Peyer's patch (tissue), 4 donors: ENCODE results near the gene COX6B2. TPM values are rescaled to one million over a fixed set of nuclear protein-coding genes. Genes with fewer than 3 reads are reported as not detected.

Experiments
- DNase-seq, 3 donors: peaks; one replicate each; pipeline ENCODE4 v3.0.0-alpha.2; 2017 to 2019
- H3K27ac ChIP-seq, 4 donors: fragments of 200-600 bp; sonication (generic); one replicate each; pipeline ENCODE4 v1.5.1; 2016 to 2019
- H3K27me3 ChIP-seq, 2 donors: fragments of 200-600 bp; sonication (generic); one replicate each; pipeline ENCODE4 v1.5.1; 2019
- H3K36me3 ChIP-seq, 3 donors: fragments of 200-600 bp; sonication (generic); one replicate each; pipeline ENCODE4 v1.5.1; 2016 to 2019
- H3K4me1 ChIP-seq, 4 donors: fragments of 200-600 bp; sonication (generic); one replicate each; pipeline ENCODE4 v1.5.1; 2016 to 2019
- H3K4me3 ChIP-seq, 4 donors: fragments of 200-600 bp; sonication (generic); 1 replicate in 3 of 4; 2 replicates in 1 of 4; pipeline ENCODE4 v1.5.1; 2016 to 2019; ENCODE audit warnings: mild to moderate bottlenecking in 1 of 4
- H3K9me3 ChIP-seq, 4 donors: fragments of 200-600 bp; sonication (generic); one replicate each; pipeline ENCODE4 v1.5.1; 2016 to 2019; ENCODE audit warnings: mild to moderate bottlenecking in 1 of 4
- CTCF ChIP-seq, 6 experiments: fragments of 450-650 bp in 4 of 6; fragments of 200-600 bp in 2 of 6; sonication (generic) in 1 of 6; IDR thresholded peaks; one replicate each; pipeline ENCODE4 v1.5.1; 2017 to 2019; ENCODE audit warnings: antibody characterized with exemption in 6 of 6, mild to moderate bottlenecking in 3 of 6, moderate library complexity in 1 of 6
- POLR2A ChIP-seq, 2 donors: fragments of 450-650 bp; IDR thresholded peaks; one replicate each; pipeline ENCODE4 v1.5.1; 2017; ENCODE audit warnings: antibody characterized with exemption in 2 of 2, mild to moderate bottlenecking in 2 of 2, moderate library complexity in 2 of 2
- total RNA-seq, 4 donors: library from RNA; depleted of rRNA; stranded (reverse); fragments of >200 nt; gene quantifications; one replicate each; pipeline ENCODE4 v1.1.0, GENCODE V29; 2016

COX6B2 gene
- total RNA-seq, 4 donors from 2014 or later: not detected

DNA sequence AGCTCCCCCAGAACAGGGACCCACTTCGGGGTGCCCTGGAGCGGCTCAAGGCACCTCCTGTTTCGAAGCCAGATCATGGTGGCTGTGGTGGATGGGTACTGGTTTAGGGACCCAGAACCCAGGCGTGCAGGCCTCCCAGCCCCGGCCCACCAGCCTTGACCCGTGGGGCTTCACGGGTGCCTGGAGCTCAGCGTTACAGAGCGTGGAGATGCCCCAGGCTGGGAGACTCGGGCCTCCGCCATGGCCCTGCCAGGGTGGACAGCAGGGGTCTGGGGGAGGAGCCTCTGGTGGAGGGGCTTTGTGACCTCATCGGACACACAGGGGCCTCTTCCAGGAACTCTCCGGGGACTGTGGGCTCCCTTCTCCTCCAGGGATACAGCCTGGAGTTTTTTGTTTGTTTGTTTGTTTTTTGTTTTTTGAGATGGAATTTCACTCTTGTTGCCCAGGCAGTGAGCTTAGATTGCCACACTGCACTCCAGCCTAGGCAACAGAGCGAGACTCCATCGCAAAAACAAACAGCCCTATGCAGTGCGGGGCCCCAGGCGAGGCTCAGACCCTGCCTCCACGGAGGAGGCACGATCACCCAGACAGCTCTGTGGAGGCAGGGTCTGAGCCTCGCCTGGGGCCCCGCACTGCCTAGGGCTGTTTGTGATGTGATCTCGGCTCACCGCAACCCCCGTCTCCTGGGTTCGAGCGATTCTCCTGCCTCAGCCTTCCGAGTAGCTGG lies 8.6 kb upstream of the COX6B2 start, which contains the start of gene GARIN5B:
Gene GARIN5B (minus strand): TSS at position 271 of the 727 bp plus-strand sequence. CDS start 194 bp downstream, at position 77.
- H3K36me3 ChIP-seq: no peaks in the 10 kb centered on the region
- no peak within 1 kb of the TSS for H3K27ac ChIP-seq
- H3K27me3 ChIP-seq: peaks cover 0 to 2% of the 10 kb centered on the region in 2 donors
- H3K9me3 ChIP-seq: no peaks in the 10 kb centered on the region
- H3K4me1 ChIP-seq: no peaks in the 10 kb centered on the region
- no peak within 1 kb of the TSS for H3K4me3 ChIP-seq
- no peak for DNase-seq
- TF ChIP-seq CTCF (IDR thresholded peaks at IDR 0.05) (no peak), POLR2A (IDR thresholded peaks at IDR 0.05) (no peak)

- Histone ChIP-seq H3K4me3 (no peak overlapping the region), H3K4me1 (no peaks in the 10 kb centered on the region), H3K36me3 (no peaks in the 10 kb centered on the region), H3K27ac (no peak overlapping the region), H3K27me3 (no peaks in the 10 kb centered on the region), H3K9me3 (no peaks in the 10 kb centered on the region)
- TF ChIP-seq POLR2A (IDR thresholded peaks at IDR 0.05) (no peak), CTCF (IDR thresholded peaks at IDR 0.05) (no peak)
- no peak for DNase-seq
Observed at GRCh38 chr19:55362174-55362989, 7.9 kb upstream of the COX6B2 start.

- H3K9me3 ChIP-seq: no peaks in the 10 kb centered on the region
- no peaks in the 10 kb centered on the region for H3K36me3 ChIP-seq
- no peaks in the 10 kb centered on the region for H3K4me1 ChIP-seq
- DNase-seq: no peak
- no peaks in the 10 kb centered on the region for H3K27me3 ChIP-seq
- TF ChIP-seq CTCF (IDR thresholded peaks at IDR 0.05): no peak
- TF ChIP-seq POLR2A (IDR thresholded peaks at IDR 0.05): no peak
- H3K4me3 ChIP-seq: no peak overlapping the region
- H3K27ac ChIP-seq: no peak overlapping the region
Observed at GRCh38 chr19:55360902-55361301, 6.4 kb upstream of the COX6B2 start.

GRCh38 chr19:55358943-55359908 lies 4.7 kb upstream of the COX6B2 start:
- Histone ChIP-seq H3K27ac (no peak overlapping the region), H3K4me3 (no peak overlapping the region), H3K9me3 (no peaks in the 10 kb centered on the region), H3K27me3 (peaks cover 0 to 6% of the 10 kb centered on the region in 2 donors), H3K4me1 (peaks cover 2 to 7% (median 5%) of the 10 kb centered on the region in 4 donors), H3K36me3 (no peaks in the 10 kb centered on the region)
- no peak for DNase-seq
- TF ChIP-seq CTCF (IDR thresholded peaks at IDR 0.05): no peak
- no peak for TF ChIP-seq POLR2A (IDR thresholded peaks at IDR 0.05)

GRCh38 chr19:55358493-55358892 lies 4.0 kb upstream of the COX6B2 start:
- H3K27me3 ChIP-seq: peaks cover 0 to 14% of the 10 kb centered on the region in 2 donors
- TF ChIP-seq POLR2A (IDR thresholded peaks at IDR 0.05) (no peak), CTCF (IDR thresholded peaks at IDR 0.05) (no peak)
- H3K9me3 ChIP-seq: no peaks in the 10 kb centered on the region

More at GRCh38 chr19:55358493-55358892, 4.0 kb upstream of the COX6B2 start:
- Histone ChIP-seq H3K27ac (no peak overlapping the region), H3K36me3 (no peaks in the 10 kb centered on the region), H3K4me3 (no peak overlapping the region), H3K4me1 (peaks cover 3 to 14% (median 9%) of the 10 kb centered on the region in 4 donors)
- no peak for DNase-seq
